Measurements from ENCODE around the gene PDHX.
A peak's percentile ranks its signal among the peaks of the same experiment; 100 is the strongest.
"Not testable (repeated sequence)": the region's sequence is repeated elsewhere in the genome, so short reads cannot be mapped to it uniquely, and the experiment has no call there.

PDHX gene

GRCh38 chr11:34911676-34912075 is 4.7 kb upstream of the PDHX start:
- no peak for DNase-seq (ENCODE audit: low spot score)
- no peak for TF ChIP-seq CTCF (IDR thresholded peaks at IDR 0.05; ENCODE audit: extremely low read depth, missing control alignments)

GRCh38 chr11:34913556-34913955 is 2.9 kb upstream of the PDHX start:
- DNase-seq (ENCODE audit: low spot score): not testable (repeated sequence)

GRCh38 chr11:34915136-34916014 is 1.0 kb upstream of the PDHX start:
- DNase-seq (ENCODE audit: low spot score): no peak
- no peak for TF ChIP-seq CTCF (IDR thresholded peaks at IDR 0.05; ENCODE audit: extremely low read depth, missing control alignments)

- peak; percentile 16 for DNase-seq (ENCODE audit: low spot score)
Measured at GRCh38 chr11:34916843-34917770, 689 bp downstream of the PDHX start.

GRCh38 chr11:34921156-34921555 is 4.7 kb downstream of the PDHX start:
- no peak for DNase-seq (ENCODE audit: low spot score)
- TF ChIP-seq CTCF (IDR thresholded peaks at IDR 0.05; ENCODE audit: extremely low read depth, missing control alignments): no peak

More at GRCh38 chr11:34916843-34917770, 689 bp downstream of the PDHX start:
- TF ChIP-seq CTCF (IDR thresholded peaks at IDR 0.05; ENCODE audit: extremely low read depth, missing control alignments): no peak

- DNase-seq (ENCODE audit: low spot score): no peak
- TF ChIP-seq CTCF (IDR thresholded peaks at IDR 0.05; ENCODE audit: extremely low read depth, missing control alignments): no peak
Measured at GRCh38 chr11:34924714-34925113, 8.3 kb downstream of the PDHX start.

GRCh38 chr11:34926101-34926830 is 9.8 kb downstream of the PDHX start:
- TF ChIP-seq CTCF (IDR thresholded peaks at IDR 0.05; ENCODE audit: extremely low read depth, missing control alignments): peak; percentile 49
- peak; percentile 21 for DNase-seq (ENCODE audit: low spot score)
